PC-3 (cell line): ENCODE results near the gene HDAC1. TPM values are rescaled to one million over a fixed set of nuclear protein-coding genes. Genes with fewer than 3 reads are reported as not detected.

Source experiments
- ATAC-seq: fragments of 200-7000 bp; cut with Tn5 transposase; 2 replicates; pipeline ENCODE4 v1.9.1; 2020; ENCODE audit warnings: mild to moderate bottlenecking, moderate library complexity
- Bru-seq: library from RNA; stranded (reverse); fragments of 400-500 nt; gene quantifications from one replicate; lab custom pipeline; 2021; lab: Mats Ljungman, UMichigan
- BruChase-seq, 2 experiments: library from RNA; stranded (reverse); fragments of 400-500 nt; gene quantifications; one replicate each; lab custom pipeline; 2021; lab: Mats Ljungman, UMichigan
- BruUV-seq: library from RNA; stranded (reverse); fragments of 400-500 nt; replicated peaks from 2 replicates; lab custom pipeline; 2021; lab: Mats Ljungman, UMichigan
- CTCF ChIA-PET: fragments of 300-600 bp; sonication (Branson Sonifier 250); formaldehyde crosslinking; loops from one replicate; lab custom pipeline; 2022; ENCODE audit warnings: antibody characterized with exemption; lab: Charles Lee
- POLR2A ChIA-PET: fragments of 300-600 bp; sonication (Branson Sonifier 250); formaldehyde crosslinking; loops from one replicate; lab custom pipeline; 2022; ENCODE audit warnings: antibody characterized with exemption; ENCODE audit not compliant: unreplicated experiment; lab: Charles Lee
- DNase-seq: peaks from one replicate; pipeline ENCODE4 v3.0.0-alpha.2; 2015
- H2AFZ ChIP-seq: fragments of 300-600 bp; sonication (generic); 2 replicates; pipeline ENCODE4 v1.6.0; 2016; ENCODE audit warnings: antibody characterized with exemption, low read length
- H3F3A ChIP-seq: fragments of 300-600 bp; sonication (generic); one replicate; pipeline ENCODE4 v1.6.0; 2017; ENCODE audit warnings: antibody characterized with exemption, low read length, control low read depth, mild to moderate bottlenecking; ENCODE audit not compliant: unreplicated experiment
- H3K27ac ChIP-seq: fragments of 300-600 bp; sonication (generic); 2 replicates; pipeline ENCODE4 v1.5.1; 2016; ENCODE audit warnings: mild to moderate bottlenecking, low read length
- H3K27me3 ChIP-seq: fragments of 300-600 bp; sonication (generic); 2 replicates; pipeline ENCODE4 v1.6.1; 2016; ENCODE audit warnings: low read length, mixed read lengths
- H3K36me3 ChIP-seq: fragments of 300-600 bp; sonication (generic); 2 replicates; pipeline ENCODE4 v1.6.1; 2016; ENCODE audit warnings: low read depth, mixed run types, low read length, mixed read lengths
- H3K4me1 ChIP-seq: fragments of 300-600 bp; sonication (generic); 2 replicates; pipeline ENCODE4 v1.5.1; 2016; ENCODE audit warnings: low read length; ENCODE audit not compliant: insufficient read depth
- H3K4me2 ChIP-seq: fragments of 300-600 bp; sonication (generic); 2 replicates; pipeline ENCODE4 v1.6.0; 2016; ENCODE audit warnings: low read length
- H3K4me3 ChIP-seq: fragments of 300-600 bp; sonication (generic); 2 replicates; pipeline ENCODE4 v1.5.1; 2016; ENCODE audit warnings: mild to moderate bottlenecking, low read length, mixed read lengths
- H3K79me2 ChIP-seq: fragments of 300-600 bp; sonication (generic); 2 replicates; pipeline ENCODE4 v1.6.1; 2017; ENCODE audit warnings: low read length, mixed read lengths
- H3K9ac ChIP-seq: fragments of 300-600 bp; sonication (generic); 2 replicates; pipeline ENCODE4 v1.6.0; 2016; ENCODE audit warnings: mild to moderate bottlenecking, low read length
- H3K9me2 ChIP-seq: fragments of 300-600 bp; sonication (generic); replicated peaks from 2 replicates; pipeline ENCODE4 v1.6.1; 2016; ENCODE audit warnings: mixed run types, low read length, mixed read lengths
- H3K9me3 ChIP-seq: fragments of 300-600 bp; sonication (generic); 2 replicates; pipeline ENCODE4 v1.6.1; 2016; ENCODE audit warnings: low read length, mixed read lengths
- H4K20me1 ChIP-seq: fragments of 300-600 bp; sonication (generic); 2 replicates; pipeline ENCODE4 v1.6.1; 2016; ENCODE audit warnings: low read length, mixed read lengths
- CTCF ChIP-seq: fragments of 300-600 bp; sonication (generic); conservative IDR thresholded peaks from 2 replicates; pipeline ENCODE4 v1.5.1; 2017; ENCODE audit warnings: antibody characterized with exemption, low read depth, mild to moderate bottlenecking, low read length
- EZH2 ChIP-seq: fragments of 300-600 bp; sonication (generic); IDR thresholded peaks from one replicate; pipeline ENCODE4 v1.6.1; 2017; ENCODE audit warnings: antibody characterized with exemption, mild to moderate bottlenecking, low read length; ENCODE audit not compliant: unreplicated experiment
- EZH2phosphoT487 ChIP-seq: fragments of 300-600 bp; sonication (generic); IDR thresholded peaks from 2 replicates; pipeline ENCODE4 v1.6.1; 2018; ENCODE audit warnings: mild to moderate bottlenecking, antibody characterized with exemption, low read length, borderline replicate concordance
- intact Hi-C: fragments of 100-400 bp; cut with micrococcal nuclease; formaldehyde crosslinking; loops from 2 replicates; pipeline ENCODE4 v1.9.0; 2023
- long read RNA-seq: library from polyadenylated mRNA; unstranded; transcript quantifications from one replicate; pipeline ENCODE4 v2.0.0, GENCODE V29; 2021; ENCODE audit not compliant: unreplicated experiment
- total RNA-seq: library from RNA; depleted of rRNA; stranded (reverse); fragments of >200 nt; gene quantifications from 2 replicates; pipeline ENCODE4 v1.2.3, GENCODE V29; 2014; rRNA removed

Gene HDAC1
- total RNA-seq (182 and 184 TPM in 2 replicates), Bru-seq, nascent RNA (percentile 87 among the genes with signal in this experiment), BruChase-seq, experiment 1, labeled RNA remaining after a 6-hour chase (percentile 92 among the genes with signal in this experiment), BruChase-seq, experiment 2, labeled RNA remaining after a 2-hour chase (percentile 92 among the genes with signal in this experiment)
- long read RNA-seq, transcript HDAC1-201 (14 exons, 2,124 nt), result major isoform, 633 of 981 reads
- long read RNA-seq, transcript HDAC1-206 (7 exons, 2,409 nt), result minor isoform, 19 of 981 reads
- long read RNA-seq, partial matches to known transcripts, result 145 of 981 reads
- long read RNA-seq, other reads (novel, unspliced or antisense), result 184 of 981 reads

GRCh38 chr1:32291708-32292538 lies at the start of gene HDAC1:
HDAC1 (plus strand) TSS chr1:32292083; CDS start chr1:32292170, 87 bp downstream.
- Histone ChIP-seq H3K9me2 (no peaks in the 10 kb centered on the region), H3K9me3 (no peaks in the 10 kb centered on the region), H3K4me3 (peak within 1 kb of the TSS; percentile 88), H3K27ac (peak within 1 kb of the TSS; percentile 81), H3K27me3 (no peaks in the 10 kb centered on the region), H3K4me2 (peak within 1 kb of the TSS; percentile 89), H3K4me1 (peaks cover 30% of the 10 kb centered on the region), H3F3A (no peaks in the 10 kb centered on the region), H3K79me2 (peaks cover 49% of the 10 kb centered on the region), H2AFZ (peak within 1 kb of the TSS; percentile 89), H3K9ac (peak within 1 kb of the TSS; percentile 81), H4K20me1 (no peaks in the 10 kb centered on the region), H3K36me3 (peaks cover 4% of the 10 kb centered on the region; the same call in 1 of the 2 replicates)
- ATAC-seq (peak; percentile 86), DNase-seq (peak; percentile 98)
- ChIA-PET POLR2A (interaction anchor here (0.5 to 0.6 kb wide), 2 partner anchors 15 to 32 kb away, joined by 3 read pairs; no protein-coding TSS in a partner anchor), CTCF (interaction anchor here (0.9 kb wide), 1 partner anchor 51 kb away, joined by 3 read pairs; no protein-coding TSS in a partner anchor)
- TF ChIP-seq EZH2phosphoT487, result no peak
- TF ChIP-seq EZH2, result no peak
- TF ChIP-seq CTCF, result no peak
- intact Hi-C loops, result loop anchor here (2.0 to 5.0 kb wide), 2 partner anchors 51 to 75 kb away; no protein-coding TSS in a partner anchor
- no TSS peak for BruUV-seq

- Histone ChIP-seq H3K4me2 (no peak overlapping the region), H3K4me3 (no peak overlapping the region), H3K9me3 (no peaks in the 10 kb centered on the region), H3K4me1 (peaks cover 25% of the 10 kb centered on the region), H3K79me2 (no peaks in the 10 kb centered on the region), H2AFZ (no peak overlapping the region), H3K27ac (no peak overlapping the region), H3K9me2 (no peaks in the 10 kb centered on the region), H3F3A (no peaks in the 10 kb centered on the region), H3K36me3 (no peaks in the 10 kb centered on the region), H3K27me3 (no peaks in the 10 kb centered on the region), H4K20me1 (no peaks in the 10 kb centered on the region), H3K9ac (no peak overlapping the region)
- no peak for TF ChIP-seq EZH2phosphoT487
- ATAC-seq, result no peak
- intact Hi-C loops, result loop anchor here (5.0 kb wide), 1 partner anchor 90 kb away; no protein-coding TSS in a partner anchor
- no peak for DNase-seq
- ChIA-PET CTCF (interaction anchor here (0.5 kb wide), 1 partner anchor 16 kb away, joined by 3 read pairs; no protein-coding TSS in a partner anchor), POLR2A (no interaction called here)
- BruUV-seq, result no TSS peak
These were observed 49.5 kb upstream of the HDAC1 start for GRCh38 chr1:32242341-32242851.

- intact Hi-C loops, result no loop called here
- CTCF ChIA-PET, result interaction anchor here (0.7 to 1.4 kb wide), 2 partner anchors 47 to 104 kb away, joined by 3 read pairs; partner anchors contain the start of gene CCDC28B
These were observed 45.0 kb upstream of the HDAC1 start, which contains the start of gene FAM167B for GRCh38 chr1:32246888-32247273. FAM167B (plus strand) TSS chr1:32247222; CDS start chr1:32247422, 200 bp downstream.

More at GRCh38 chr1:32246888-32247273, 45.0 kb upstream of the HDAC1 start, which contains the start of gene FAM167B:
- no TSS peak for BruUV-seq
- no peaks in the 10 kb centered on the region for H3K9me2 ChIP-seq
- no peaks in the 10 kb centered on the region for H3F3A ChIP-seq
- H3K27me3 ChIP-seq, result no peaks in the 10 kb centered on the region
- H3K4me2 ChIP-seq, result no peak within 1 kb of the TSS
- peak within 1 kb of the TSS; percentile 63; the same call in 1 of the 2 replicates for H2AFZ ChIP-seq
- POLR2A ChIA-PET, result no interaction called here
- no peaks in the 10 kb centered on the region for H3K36me3 ChIP-seq
- H3K4me1 ChIP-seq, result peaks cover 16% of the 10 kb centered on the region; the same call in 1 of the 2 replicates
- no peak within 1 kb of the TSS for H3K27ac ChIP-seq
- TF ChIP-seq EZH2phosphoT487 (no peak), EZH2 (no peak), CTCF (no peak)
- no peaks in the 10 kb centered on the region for H4K20me1 ChIP-seq
- ATAC-seq (peak; percentile 61), DNase-seq (peak; percentile 56)
- H3K79me2 ChIP-seq, result no peaks in the 10 kb centered on the region
- no peaks in the 10 kb centered on the region for H3K9me3 ChIP-seq
- H3K9ac ChIP-seq, result no peak within 1 kb of the TSS
- no peak within 1 kb of the TSS for H3K4me3 ChIP-seq
